ENCODE results near the gene LACTB. TPM values are rescaled to one million over a fixed set of nuclear protein-coding genes. Genes with fewer than 3 reads are reported as not detected.

LACTB gene
- polyA plus RNA-seq, 1 donor from 2014 or later = 24.3 TPM

- H4K20me1 ChIP-seq (ENCODE audit: insufficient read depth) = no peaks in the 10 kb centered on the region
- no peak overlapping the region for H3K4me3 ChIP-seq (ENCODE audit: low read length)
- H3F3A ChIP-seq (ENCODE audit: insufficient read depth, low read length, poor library complexity, severe bottlenecking) = no peaks in the 10 kb centered on the region
- no peaks in the 10 kb centered on the region for H3K36me3 ChIP-seq (ENCODE audit: insufficient read depth, low read length)
- no peak overlapping the region for H3K4me2 ChIP-seq (ENCODE audit: low read length)
- no peak for TF ChIP-seq SMC3 (conservative IDR thresholded peaks at IDR 0.05; ENCODE audit: poor library complexity)
- TF ChIP-seq CTCF (IDR thresholded peaks at IDR 0.05; ENCODE audit: poor library complexity, severe bottlenecking) = no peak
- no peak for TF ChIP-seq MXI1 (conservative IDR thresholded peaks at IDR 0.05; ENCODE audit: poor library complexity, severe bottlenecking)
- TF ChIP-seq EZH2 (IDR thresholded peaks at IDR 0.05; ENCODE audit: borderline replicate concordance, insufficient read depth, low read length, poor library complexity, severe bottlenecking) = no peak
- no peak for TF ChIP-seq POLR2AphosphoS5 (IDR thresholded peaks at IDR 0.05)
- TF ChIP-seq EP300 (conservative IDR thresholded peaks at IDR 0.05; ENCODE audit: poor library complexity, severe bottlenecking) = no peak
- TF ChIP-seq, protein P1, sequence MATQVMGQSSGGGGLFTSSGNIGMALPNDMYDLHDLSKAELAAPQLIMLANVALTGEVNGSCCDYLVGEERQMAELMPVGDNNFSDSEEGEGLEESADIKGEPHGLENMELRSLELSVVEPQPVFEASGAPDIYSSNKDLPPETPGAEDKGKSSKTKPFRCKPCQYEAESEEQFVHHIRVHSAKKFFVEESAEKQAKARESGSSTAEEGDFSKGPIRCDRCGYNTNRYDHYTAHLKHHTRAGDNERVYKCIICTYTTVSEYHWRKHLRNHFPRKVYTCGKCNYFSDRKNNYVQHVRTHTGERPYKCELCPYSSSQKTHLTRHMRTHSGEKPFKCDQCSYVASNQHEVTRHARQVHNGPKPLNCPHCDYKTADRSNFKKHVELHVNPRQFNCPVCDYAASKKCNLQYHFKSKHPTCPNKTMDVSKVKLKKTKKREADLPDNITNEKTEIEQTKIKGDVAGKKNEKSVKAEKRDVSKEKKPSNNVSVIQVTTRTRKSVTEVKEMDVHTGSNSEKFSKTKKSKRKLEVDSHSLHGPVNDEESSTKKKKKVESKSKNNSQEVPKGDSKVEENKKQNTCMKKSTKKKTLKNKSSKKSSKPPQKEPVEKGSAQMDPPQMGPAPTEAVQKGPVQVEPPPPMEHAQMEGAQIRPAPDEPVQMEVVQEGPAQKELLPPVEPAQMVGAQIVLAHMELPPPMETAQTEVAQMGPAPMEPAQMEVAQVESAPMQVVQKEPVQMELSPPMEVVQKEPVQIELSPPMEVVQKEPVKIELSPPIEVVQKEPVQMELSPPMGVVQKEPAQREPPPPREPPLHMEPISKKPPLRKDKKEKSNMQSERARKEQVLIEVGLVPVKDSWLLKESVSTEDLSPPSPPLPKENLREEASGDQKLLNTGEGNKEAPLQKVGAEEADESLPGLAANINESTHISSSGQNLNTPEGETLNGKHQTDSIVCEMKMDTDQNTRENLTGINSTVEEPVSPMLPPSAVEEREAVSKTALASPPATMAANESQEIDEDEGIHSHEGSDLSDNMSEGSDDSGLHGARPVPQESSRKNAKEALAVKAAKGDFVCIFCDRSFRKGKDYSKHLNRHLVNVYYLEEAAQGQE (IDR thresholded peaks at IDR 0.05; ENCODE audit: borderline replicate concordance) = no peak
- no peak overlapping the region for H3K27ac ChIP-seq (ENCODE audit: low read length)
- no peaks in the 10 kb centered on the region for H3K9me3 ChIP-seq (ENCODE audit: low read length)
- H3K9me2 ChIP-seq (ENCODE audit: insufficient read depth, low read length) = no peaks in the 10 kb centered on the region
- no peak overlapping the region for H3K9ac ChIP-seq (ENCODE audit: low read length)
- no peaks in the 10 kb centered on the region for H3K27me3 ChIP-seq (ENCODE audit: insufficient read depth, low read depth, low read length)
- no peak overlapping the region for H2AFZ ChIP-seq (ENCODE audit: low read depth, low read length)
- H3K79me2 ChIP-seq (replicated peaks; ENCODE audit: insufficient read depth, low read length) = peaks cover 4% of the 10 kb centered on the region
Observed at GRCh38 chr15:63163217-63163616, 41.6 kb downstream of the LACTB start.

DNA sequence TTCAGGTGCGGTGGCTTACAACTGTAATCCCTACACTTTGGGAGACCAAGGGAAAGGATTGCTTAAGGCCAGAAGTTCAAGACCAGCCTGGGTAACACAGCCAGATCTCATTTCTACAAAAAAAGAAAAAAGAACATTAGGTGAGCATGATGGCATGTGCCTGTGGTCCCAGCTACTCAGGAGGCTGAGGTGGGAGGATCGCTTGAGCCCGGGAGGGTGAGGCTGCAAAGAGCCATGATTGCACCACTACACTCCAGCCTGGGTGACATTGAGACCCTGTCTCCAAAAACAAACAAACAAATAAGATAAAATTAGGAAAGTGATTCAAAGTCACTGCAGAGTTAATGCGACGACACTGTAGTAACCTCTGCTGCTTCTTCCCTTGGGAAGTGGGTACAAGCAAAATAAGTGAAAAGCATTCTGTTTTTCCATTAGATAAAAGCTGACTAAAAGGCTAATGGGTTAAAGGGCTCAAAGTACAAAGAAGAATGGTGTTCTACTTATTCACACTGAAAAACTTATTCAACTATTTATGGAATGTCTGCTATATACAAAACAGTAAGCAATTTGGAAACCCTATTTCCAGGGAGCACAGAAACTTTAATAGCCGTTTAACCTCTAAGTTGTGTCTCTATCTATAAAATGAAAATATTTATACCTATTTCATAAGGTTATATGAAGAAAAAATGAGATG lies 43.7 kb downstream of the LACTB start:
- H3K9ac ChIP-seq (ENCODE audit: low read length) = no peak overlapping the region

More for the DNA sequence above, 43.7 kb downstream of the LACTB start:
- Histone ChIP-seq H3K36me3 (ENCODE audit: insufficient read depth, low read length) (no peaks in the 10 kb centered on the region), H2AFZ (ENCODE audit: low read depth, low read length) (no peak overlapping the region), H3K9me2 (ENCODE audit: insufficient read depth, low read length) (no peaks in the 10 kb centered on the region), H3K27ac (ENCODE audit: low read length) (no peak overlapping the region), H3K27me3 (ENCODE audit: insufficient read depth, low read depth, low read length) (no peaks in the 10 kb centered on the region), H3K9me3 (ENCODE audit: low read length) (no peaks in the 10 kb centered on the region), H3K4me2 (ENCODE audit: low read length) (no peak overlapping the region), H3F3A (ENCODE audit: insufficient read depth, low read length, poor library complexity, severe bottlenecking) (no peaks in the 10 kb centered on the region), H4K20me1 (ENCODE audit: insufficient read depth) (no peaks in the 10 kb centered on the region), H3K4me3 (ENCODE audit: low read length) (no peak overlapping the region), H3K79me2 (replicated peaks; ENCODE audit: insufficient read depth, low read length) (no peaks in the 10 kb centered on the region)
- TF ChIP-seq CTCF (IDR thresholded peaks at IDR 0.05; ENCODE audit: poor library complexity, severe bottlenecking) = no peak
